Neural cell (in vitro differentiated cells): ENCODE measurements around the gene SLC6A6.

Experiments used
- CTCF ChIP-seq: fragments of 450-650 bp; IDR thresholded peaks from 2 replicates; pipeline ENCODE4 v1.5.1; 2014; ENCODE audit warnings: antibody characterized with exemption, mild to moderate bottlenecking, moderate library complexity; ENCODE audit not compliant: poor library complexity, severe bottlenecking
- POLR2AphosphoS5 ChIP-seq: IDR thresholded peaks from 2 replicates; pipeline ENCODE4 v1.6.1; 2012
- TAF1 ChIP-seq: IDR thresholded peaks from 2 replicates; pipeline ENCODE4 v1.6.1; 2012; ENCODE audit warnings: low read depth

- TF ChIP-seq TAF1 (no peak), CTCF (no peak), POLR2AphosphoS5 (no peak)
Measured at GRCh38 chr3:14445773-14446172, 43.4 kb downstream of the SLC6A6 start.
